ENCODE results near the gene PNMA1.

Gene PNMA1

DNA sequence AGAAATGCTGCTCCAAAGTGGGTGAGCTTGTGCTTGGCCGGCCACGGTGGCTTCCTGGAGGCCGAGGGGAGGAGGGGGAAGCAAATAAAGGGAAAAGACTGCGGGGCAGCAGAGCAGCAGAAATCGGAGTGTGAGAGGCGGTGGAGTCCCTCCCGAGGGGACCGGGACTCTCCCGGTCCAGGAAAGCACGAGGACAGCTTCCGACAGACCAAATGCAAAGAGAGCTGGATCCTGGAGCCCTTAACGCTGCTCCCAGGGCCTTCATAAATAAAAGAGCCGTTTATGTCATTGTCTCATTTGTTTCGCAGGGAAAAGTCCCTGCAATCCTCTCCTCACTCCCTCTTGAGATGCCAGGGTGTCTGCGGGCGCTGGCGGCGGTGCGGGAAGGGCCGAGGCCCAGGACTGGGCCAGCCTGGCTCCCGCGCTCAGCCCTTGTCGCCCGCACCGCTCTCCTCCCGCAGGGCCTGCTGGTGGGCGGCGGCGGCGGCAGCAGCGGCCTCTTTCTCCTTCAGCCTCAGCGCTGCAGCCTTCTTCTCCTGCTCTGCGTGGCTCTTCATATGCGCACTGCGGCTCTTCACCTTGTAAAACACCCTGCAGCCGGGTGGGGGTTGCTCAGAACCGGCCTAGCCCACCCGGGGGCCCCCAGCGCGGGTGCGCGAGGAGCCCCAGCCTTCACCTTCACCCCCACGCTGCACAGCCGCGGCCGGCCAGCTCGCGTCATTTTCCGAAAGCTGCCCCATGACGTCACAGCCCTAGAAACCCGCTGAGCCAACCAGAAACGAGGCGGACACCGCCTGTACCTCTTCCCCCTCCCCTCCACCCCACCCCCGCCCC lies 4.5 kb upstream of the PNMA1 start:
- H3K4me3 ChIP-seq: no peak overlapping the region
- H3K27me3 ChIP-seq: no peaks in the 10 kb centered on the region
- TF ChIP-seq Cebpa-rat (IDR thresholded peaks at IDR 0.05): no peak
- H3K4me2 ChIP-seq: no peak overlapping the region
- peaks cover 67% of the 10 kb centered on the region for H4K20me1 ChIP-seq
- no peaks in the 10 kb centered on the region for H3K9me3 ChIP-seq
- H3K27ac ChIP-seq: no peak overlapping the region
- peaks cover 82% of the 10 kb centered on the region for H3K36me3 ChIP-seq
- H3K9ac ChIP-seq: no peak overlapping the region
- H3K4me1 ChIP-seq: peaks cover 7% of the 10 kb centered on the region

DNA sequence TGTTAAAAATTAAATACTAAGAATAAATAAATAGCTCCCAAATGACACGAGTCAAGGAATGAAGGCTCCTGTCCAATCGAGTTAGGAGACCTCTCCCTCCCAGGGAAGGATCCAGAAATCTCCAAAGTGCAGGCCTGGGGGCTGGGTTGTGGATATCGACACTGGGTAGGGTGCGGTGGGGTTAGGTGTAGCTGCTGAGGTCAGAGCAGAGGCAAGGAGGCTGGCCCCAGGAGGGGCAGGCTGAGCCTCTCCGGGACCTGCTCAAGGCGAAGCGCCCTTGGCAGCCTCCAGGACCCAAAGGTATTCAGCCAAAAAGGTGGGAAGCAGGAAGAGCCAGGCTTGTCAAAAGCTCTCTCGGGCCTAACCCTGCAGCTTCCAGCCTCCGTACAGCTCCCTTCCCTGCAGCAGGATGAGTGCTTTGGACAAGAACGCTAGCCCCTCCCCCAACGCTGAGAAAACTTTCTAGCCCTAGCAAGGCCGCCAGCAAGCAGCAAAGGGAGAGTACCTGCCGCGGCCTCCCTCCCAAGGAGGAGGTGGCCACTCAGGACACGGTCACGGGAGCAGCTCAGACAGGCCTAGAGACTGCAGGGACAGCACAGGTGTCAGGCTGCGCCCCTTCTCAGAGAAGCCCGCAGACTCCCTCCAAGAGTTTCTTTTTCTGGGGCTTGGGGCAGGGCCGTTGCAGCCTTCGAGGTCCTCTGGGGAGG lies 3.7 kb upstream of the PNMA1 start:
- Histone ChIP-seq H3K9me3 (no peaks in the 10 kb centered on the region), H3K27ac (no peak overlapping the region), H3K9ac (no peak overlapping the region), H3K36me3 (peaks cover 74% of the 10 kb centered on the region), H3K4me3 (no peak overlapping the region), H3K4me1 (peaks cover 14% of the 10 kb centered on the region), H4K20me1 (peaks cover 67% of the 10 kb centered on the region), H3K4me2 (no peak overlapping the region), H3K27me3 (peaks cover 3% of the 10 kb centered on the region; the same call in 1 of the 2 replicates)
- no peak for TF ChIP-seq Cebpa-rat (IDR thresholded peaks at IDR 0.05)

DNA sequence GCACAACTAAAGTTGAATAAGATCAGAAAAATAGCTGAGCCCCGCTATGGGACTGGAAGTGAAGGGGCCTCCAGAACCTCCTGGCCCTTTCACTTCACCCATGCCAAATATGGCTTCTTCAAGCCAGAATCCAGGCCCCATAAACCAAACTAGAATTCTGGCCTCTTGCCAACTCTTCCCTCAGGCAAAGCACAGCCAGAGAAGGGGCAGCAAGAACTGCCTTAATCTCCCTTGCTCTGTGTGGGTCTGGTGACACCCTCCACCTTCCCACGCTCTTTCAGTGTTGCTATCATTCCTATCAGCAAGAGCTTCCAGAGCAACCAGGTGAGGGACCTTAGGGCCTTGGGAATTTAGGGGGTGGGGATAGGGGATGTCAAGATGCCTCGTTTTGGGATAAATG lies 3.1 kb upstream of the PNMA1 start:
- Histone ChIP-seq H3K9ac (no peak overlapping the region), H3K9me3 (no peaks in the 10 kb centered on the region), H3K27me3 (peaks cover 5% of the 10 kb centered on the region; the same call in 1 of the 2 replicates), H3K4me3 (no peak overlapping the region), H3K4me2 (no peak overlapping the region), H3K27ac (no peak overlapping the region), H3K36me3 (peaks cover 68% of the 10 kb centered on the region), H3K4me1 (peaks cover 20% of the 10 kb centered on the region), H4K20me1 (peaks cover 67% of the 10 kb centered on the region)
- TF ChIP-seq Cebpa-rat (IDR thresholded peaks at IDR 0.05): no peak

DNA sequence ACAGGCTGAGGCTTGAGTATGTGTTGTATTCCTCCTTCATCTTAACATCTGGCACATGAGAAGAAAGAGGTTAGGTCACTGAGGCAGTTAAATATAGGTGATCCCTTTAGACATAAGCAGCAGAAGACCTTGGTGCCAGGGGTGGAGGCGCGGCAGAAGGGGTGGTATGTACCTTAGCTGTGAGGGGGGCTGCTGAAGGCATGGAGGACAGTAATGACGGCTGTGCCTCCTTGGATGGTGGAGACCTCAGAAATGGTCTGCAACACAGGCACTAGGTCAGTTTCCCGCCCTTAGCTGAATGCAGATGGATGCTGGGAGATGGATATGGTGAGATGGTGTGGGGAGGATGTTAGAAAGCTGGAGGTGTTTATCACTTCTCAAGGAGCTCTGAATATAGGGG lies 1.5 kb upstream of the PNMA1 start:
- Histone ChIP-seq H3K4me3 (no peak overlapping the region), H3K36me3 (peaks cover 53% of the 10 kb centered on the region), H3K9me3 (no peaks in the 10 kb centered on the region), H3K27me3 (peaks cover 5% of the 10 kb centered on the region; the same call in 1 of the 2 replicates), H3K27ac (no peak overlapping the region), H3K9ac (no peak overlapping the region), H3K4me2 (no peak overlapping the region), H3K4me1 (peaks cover 27% of the 10 kb centered on the region), H4K20me1 (peaks cover 60% of the 10 kb centered on the region)
- no peak for TF ChIP-seq Cebpa-rat (IDR thresholded peaks at IDR 0.05)

DNA sequence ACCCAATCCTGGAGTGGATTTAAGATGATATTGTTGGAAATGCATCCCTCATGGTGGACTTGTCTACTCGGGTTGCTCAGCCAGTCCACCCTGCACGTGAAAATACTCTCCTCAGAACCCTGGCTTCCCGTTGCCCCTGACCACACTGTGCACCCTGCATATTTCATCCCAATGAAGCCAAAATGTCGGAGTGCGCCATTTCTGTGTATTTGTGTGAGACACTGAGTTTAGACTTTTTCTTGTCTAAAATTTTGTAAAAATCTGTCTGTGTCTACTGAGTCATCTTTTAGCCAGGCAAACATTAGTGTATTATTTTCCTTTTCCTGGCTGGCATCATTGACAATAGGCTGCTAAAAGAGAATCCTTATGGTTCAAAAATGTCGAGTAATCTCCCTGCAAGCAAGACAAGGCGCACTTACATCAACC lies 485 bp upstream of the PNMA1 start:
- H3K27me3 ChIP-seq: peaks cover 5% of the 10 kb centered on the region; the same call in 1 of the 2 replicates
- H3K4me1 ChIP-seq: peaks cover 27% of the 10 kb centered on the region
- H3K9me3 ChIP-seq: no peaks in the 10 kb centered on the region
- H3K4me3 ChIP-seq: peak overlapping the region; percentile 85
- H3K4me2 ChIP-seq: peak overlapping the region; percentile 82
- TF ChIP-seq Cebpa-rat (IDR thresholded peaks at IDR 0.05): no peak
- H3K9ac ChIP-seq: no peak overlapping the region
- H3K36me3 ChIP-seq: peaks cover 42% of the 10 kb centered on the region
- no peak overlapping the region for H3K27ac ChIP-seq
- H4K20me1 ChIP-seq: peaks cover 50% of the 10 kb centered on the region

DNA sequence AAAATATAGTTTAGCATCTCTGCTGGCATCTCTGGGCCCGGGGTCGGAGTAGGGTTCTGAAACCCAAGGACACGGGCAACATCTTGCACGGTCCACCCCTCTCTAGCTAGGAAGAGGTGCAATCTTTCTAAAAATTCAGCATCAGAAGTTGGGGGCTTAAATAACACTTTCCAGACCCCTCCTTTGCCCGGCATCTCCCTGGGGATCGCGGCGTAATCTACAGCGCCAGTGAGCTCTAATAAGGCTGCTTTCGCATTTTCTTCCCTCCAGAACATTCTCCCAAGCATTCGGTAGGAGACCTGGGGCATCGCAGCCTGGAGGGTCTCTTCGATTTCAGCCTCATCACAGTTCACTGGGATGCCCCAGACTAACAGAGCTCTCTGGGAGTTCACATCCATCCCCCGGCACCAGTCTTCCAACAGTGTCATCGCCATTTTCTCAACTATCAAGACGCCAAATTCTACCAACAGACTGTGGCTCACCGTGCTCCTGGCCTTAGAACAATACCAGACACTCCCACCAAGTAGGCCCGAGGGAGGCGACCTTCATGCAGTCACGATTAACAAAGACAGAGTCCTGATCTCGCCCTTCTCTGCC lies 880 bp downstream of the PNMA1 start:
- Histone ChIP-seq H3K4me1 (peaks cover 27% of the 10 kb centered on the region), H3K36me3 (peaks cover 29% of the 10 kb centered on the region), H3K4me3 (peak overlapping the region; percentile 85), H3K4me2 (peak overlapping the region; percentile 82), H3K9me3 (no peaks in the 10 kb centered on the region), H3K27me3 (peaks cover 5% of the 10 kb centered on the region; the same call in 1 of the 2 replicates), H3K9ac (peak overlapping the region; percentile 59), H3K27ac (peak overlapping the region; percentile 62), H4K20me1 (peaks cover 40% of the 10 kb centered on the region)
- TF ChIP-seq Cebpa-rat (IDR thresholded peaks at IDR 0.05): no peak

DNA sequence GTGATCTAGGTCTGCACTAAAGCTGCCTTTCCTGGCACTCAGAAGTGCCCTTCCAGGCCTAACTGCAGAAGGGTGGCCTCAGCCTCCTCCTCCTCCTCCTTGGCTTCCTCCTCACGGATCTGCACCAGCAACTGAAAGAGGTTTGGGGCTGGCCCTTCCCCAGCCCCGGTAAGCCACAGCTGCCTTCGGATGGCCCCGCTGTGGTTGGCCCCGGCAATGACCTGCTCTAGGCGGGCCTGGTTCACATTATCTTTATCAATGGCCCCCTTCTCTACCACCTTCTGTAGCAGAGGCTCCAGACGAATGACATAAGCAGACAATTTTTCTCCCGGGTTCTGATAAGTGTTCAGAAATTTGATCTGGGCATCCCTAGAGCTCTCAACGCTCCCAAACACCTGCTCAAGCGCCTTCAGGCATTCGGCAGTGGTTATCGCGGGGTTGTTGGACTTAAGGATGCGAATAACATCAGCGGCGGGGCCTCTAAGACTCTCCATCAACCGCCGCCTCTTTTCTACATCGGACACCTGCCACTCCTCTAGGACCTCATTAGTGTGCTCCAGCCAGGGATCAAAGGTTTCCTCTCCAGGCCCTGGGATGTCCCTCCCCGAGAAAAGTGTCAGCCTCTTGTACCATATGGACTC lies 1.5 kb downstream of the PNMA1 start:
- H3K9ac ChIP-seq: peak overlapping the region; percentile 59
- peaks cover 5% of the 10 kb centered on the region; the same call in 1 of the 2 replicates for H3K27me3 ChIP-seq
- no peaks in the 10 kb centered on the region for H3K9me3 ChIP-seq
- peaks cover 23% of the 10 kb centered on the region for H3K36me3 ChIP-seq
- no peak overlapping the region for H3K27ac ChIP-seq
- no peak for TF ChIP-seq Cebpa-rat (IDR thresholded peaks at IDR 0.05)
- peaks cover 33% of the 10 kb centered on the region for H4K20me1 ChIP-seq
- H3K4me3 ChIP-seq: peak overlapping the region; percentile 85
- H3K4me1 ChIP-seq: peaks cover 27% of the 10 kb centered on the region
- H3K4me2 ChIP-seq: peak overlapping the region; percentile 82

DNA sequence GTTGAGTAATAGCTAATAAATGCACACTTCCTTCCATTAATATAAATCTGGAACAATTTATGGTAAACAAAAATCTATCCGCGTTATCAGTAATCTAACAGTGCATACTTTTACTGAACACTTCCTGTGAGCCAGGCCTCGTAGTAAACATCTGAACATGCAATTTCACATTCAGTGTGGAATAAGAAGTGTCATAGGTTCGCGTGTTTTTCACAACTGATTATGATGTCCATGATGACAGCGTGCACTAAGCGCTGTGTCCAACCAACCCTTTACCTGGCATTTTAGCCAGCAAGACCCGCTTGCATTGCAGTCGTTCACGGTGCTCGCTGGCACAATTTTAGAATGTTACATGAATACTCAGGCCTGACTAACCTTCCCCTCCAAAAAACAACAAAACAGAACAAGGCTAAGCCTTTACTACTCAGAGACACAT lies 2.1 kb downstream of the PNMA1 start:
- H3K27ac ChIP-seq: no peak overlapping the region
- no peaks in the 10 kb centered on the region for H3K9me3 ChIP-seq
- peak overlapping the region; percentile 82 for H3K4me2 ChIP-seq
- peak overlapping the region; percentile 59 for H3K9ac ChIP-seq
- peaks cover 17% of the 10 kb centered on the region for H3K36me3 ChIP-seq
- peaks cover 27% of the 10 kb centered on the region for H3K4me1 ChIP-seq
- peaks cover 5% of the 10 kb centered on the region; the same call in 1 of the 2 replicates for H3K27me3 ChIP-seq
- peak overlapping the region; percentile 85 for H3K4me3 ChIP-seq
- no peak for TF ChIP-seq Cebpa-rat (IDR thresholded peaks at IDR 0.05)
- peaks cover 28% of the 10 kb centered on the region for H4K20me1 ChIP-seq

DNA sequence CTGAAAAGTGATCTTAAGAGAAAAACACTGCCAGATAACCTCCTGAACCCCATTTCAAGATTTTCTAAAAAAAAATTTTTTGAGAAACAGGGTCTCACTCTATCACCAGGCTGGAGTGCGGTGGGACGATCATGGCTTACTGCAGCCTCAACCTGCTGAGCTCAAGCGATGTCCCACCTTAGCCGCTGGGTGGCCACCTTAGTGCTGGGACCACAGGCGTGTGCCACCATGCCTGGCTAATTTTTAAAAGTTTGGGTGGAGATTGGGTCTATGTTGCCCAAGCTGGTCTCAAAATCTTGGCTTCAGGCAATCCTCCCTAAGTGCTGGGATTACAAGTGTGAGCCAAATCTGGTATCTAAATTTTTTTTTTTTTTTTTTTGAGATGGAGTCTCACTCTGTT lies 3.4 kb downstream of the PNMA1 start:
- H3K9ac ChIP-seq: no peak overlapping the region
- H3K27ac ChIP-seq: no peak overlapping the region
- no peak overlapping the region for H3K4me3 ChIP-seq
- peaks cover 27% of the 10 kb centered on the region for H3K4me1 ChIP-seq
- H3K27me3 ChIP-seq: peaks cover 5% of the 10 kb centered on the region; the same call in 1 of the 2 replicates
- peaks cover 14% of the 10 kb centered on the region for H4K20me1 ChIP-seq
- H3K9me3 ChIP-seq: no peaks in the 10 kb centered on the region
- no peak overlapping the region for H3K4me2 ChIP-seq
- TF ChIP-seq Cebpa-rat (IDR thresholded peaks at IDR 0.05): no peak
- H3K36me3 ChIP-seq: peaks cover 4% of the 10 kb centered on the region

All from BLaER1 (cell line).